H1 (cell line): ENCODE results near the gene PEX14. TPM values are rescaled to one million over a fixed set of nuclear protein-coding genes. Genes with fewer than 3 reads are reported as not detected.

Source experiments
- CTCF ChIA-PET: fragments of 300-600 bp; sonication (Branson Sonifier 250); formaldehyde crosslinking; loops from one replicate; lab custom pipeline; 2021; ENCODE audit not compliant: partially characterized antibody; lab: Charles Lee
- POLR2A ChIA-PET: fragments of 300-600 bp; sonication (Branson Sonifier 250); formaldehyde crosslinking; loops from one replicate; lab custom pipeline; 2021; ENCODE audit warnings: inconsistent platforms; ENCODE audit not compliant: partially characterized antibody; lab: Charles Lee
- DNase-seq, 2 experiments: peaks; one replicate each; pipeline versions ENCODE4 v3.0.0 to v3.0.0-alpha.2; 2010 to 2022; ENCODE audit warnings: low spot score in 2 of 2, low read depth in 1 of 2, mixed read lengths in 1 of 2
- FAIRE-seq: peaks from 2 replicates; lab custom pipeline; 2011; peaks lifted over from hg19 to GRCh38; lab: Jason Lieb, UNC
- H2AFZ ChIP-seq: 2 replicates; pipeline ENCODE4 v1.8.1; 2012; ENCODE audit warnings: low read length, inconsistent platforms
- H2AK5ac ChIP-seq: 2 replicates; pipeline ENCODE4 v1.6.1; 2013; ENCODE audit warnings: low read depth, low read length
- H2BK120ac ChIP-seq: replicated peaks from 2 replicates; pipeline ENCODE3; 2013; ENCODE audit warnings: low read depth, low read length, inconsistent platforms
- H2BK12ac ChIP-seq: 2 replicates; pipeline ENCODE4 v1.6.1; 2013; ENCODE audit warnings: low read depth, low read length
- H2BK15ac ChIP-seq: 2 replicates; pipeline ENCODE4 v1.6.1; 2013; ENCODE audit warnings: low read length
- H2BK20ac ChIP-seq: 2 replicates; pipeline ENCODE4 v1.6.1; 2013; ENCODE audit warnings: low read length
- H2BK5ac ChIP-seq: 2 replicates; pipeline ENCODE4 v1.6.1; 2013; ENCODE audit warnings: low read depth, low read length
- H3K14ac ChIP-seq: 2 replicates; pipeline ENCODE4 v1.6.1; 2013; ENCODE audit warnings: inconsistent platforms; ENCODE audit not compliant: insufficient read length
- H3K18ac ChIP-seq: 2 replicates; pipeline ENCODE4 v1.6.1; 2013; ENCODE audit warnings: low read length; ENCODE audit errors: extremely low read depth
- H3K23ac ChIP-seq: 2 replicates; pipeline ENCODE4 v1.6.1; 2013; ENCODE audit warnings: inconsistent platforms; ENCODE audit not compliant: insufficient read length
- H3K23me2 ChIP-seq: 2 replicates; pipeline ENCODE4 v1.6.1; 2013; ENCODE audit warnings: low read depth, low read length
- H3K27ac ChIP-seq: 2 replicates; pipeline ENCODE4 v1.6.1; 2011; ENCODE audit warnings: low read depth, low read length, inconsistent platforms
- H3K27me3 ChIP-seq, 4 experiments: replicated peaks in 1 of 4; 1 replicate in 1 of 4; 2 replicates in 3 of 4; pipeline versions ENCODE4 v1.6.1 to v1.8.1; 2011 to 2013; ENCODE audit warnings: low read length in 3 of 4, mild to moderate bottlenecking in 3 of 4, inconsistent platforms in 2 of 4, mixed read lengths in 2 of 4, moderate library complexity in 1 of 4; ENCODE audit not compliant: control insufficient read depth in 3 of 4, insufficient read depth in 3 of 4; ENCODE audit errors: extremely low read depth in 1 of 4
- H3K36me3 ChIP-seq, 4 experiments: 2 replicates each; pipeline versions ENCODE4 v1.6.1 to v1.8.1; 2011 to 2013; ENCODE audit warnings: mild to moderate bottlenecking in 4 of 4, low read length in 3 of 4, moderate library complexity in 2 of 4, control low read depth in 1 of 4, inconsistent platforms in 1 of 4; ENCODE audit not compliant: insufficient read depth in 4 of 4, control insufficient read depth in 2 of 4
- H3K4ac ChIP-seq: replicated peaks from 2 replicates; pipeline ENCODE3; 2013; ENCODE audit warnings: low read length, low read depth, mixed read lengths, inconsistent platforms; ENCODE audit not compliant: insufficient read length
- H3K4me1 ChIP-seq, 4 experiments: replicated peaks in 1 of 4; 1 replicate in 1 of 4; 2 replicates in 3 of 4; pipeline versions ENCODE4 v1.6.1 to v1.8.1; 2011 to 2013; ENCODE audit warnings: low read length in 3 of 4, inconsistent platforms in 2 of 4, mixed read lengths in 1 of 4; ENCODE audit not compliant: insufficient read depth in 4 of 4, control insufficient read depth in 3 of 4
- H3K4me2 ChIP-seq, 2 experiments: 2 replicates each; pipeline versions ENCODE4 v1.6.1 to v1.8.1; 2011 to 2013; ENCODE audit warnings: low read depth in 2 of 2, low read length in 2 of 2, control low read depth in 1 of 2, inconsistent platforms in 1 of 2, mild to moderate bottlenecking in 1 of 2; ENCODE audit not compliant: insufficient read depth in 1 of 2
- H3K4me3 ChIP-seq, 4 experiments: fragments of 200-600, 300-600 bp in 1 of 4; sonication (generic), shearing (Covaris generic), sonication (Bioruptor Twin) in 1 of 4; 2 replicates each; pipeline versions ENCODE4 v1.5.1 to v1.8.1; 2011 to 2016; ENCODE audit warnings: low read length in 4 of 4, low read depth in 3 of 4, control low read depth in 2 of 4, inconsistent platforms in 2 of 4, mild to moderate bottlenecking in 2 of 4, mixed read lengths in 1 of 4, moderate library complexity in 1 of 4; ENCODE audit not compliant: insufficient read depth in 2 of 4; ENCODE audit errors: extremely low read depth in 1 of 4
- H3K56ac ChIP-seq: replicated peaks from 2 replicates; pipeline ENCODE3; 2013; ENCODE audit warnings: low read depth, mild to moderate bottlenecking, mixed read lengths, low read length, inconsistent platforms; ENCODE audit not compliant: insufficient read length
- H3K79me1 ChIP-seq: 2 replicates; pipeline ENCODE4 v1.6.1; 2013; ENCODE audit warnings: low read depth, low read length, control low read depth
- H3K79me2 ChIP-seq, 2 experiments: 2 replicates each; pipeline versions ENCODE4 v1.6.1 to v1.8.1; 2012 to 2013; ENCODE audit warnings: low read length in 2 of 2, mild to moderate bottlenecking in 2 of 2, inconsistent platforms in 1 of 2; ENCODE audit not compliant: insufficient read depth in 2 of 2, control insufficient read depth in 1 of 2
- H3K9ac ChIP-seq, 4 experiments: replicated peaks in 1 of 4; 1 replicate in 1 of 4; 2 replicates in 3 of 4; pipeline versions ENCODE4 v1.6.1 to v1.8.1; 2011 to 2013; ENCODE audit warnings: low read depth in 3 of 4, low read length in 3 of 4, control low read depth in 2 of 4, mild to moderate bottlenecking in 2 of 4, moderate library complexity in 2 of 4, inconsistent platforms in 1 of 4; ENCODE audit errors: extremely low read depth in 1 of 4
- H3K9me3 ChIP-seq, 2 experiments: 2 replicates each; pipeline versions ENCODE4 v1.6.1 to v1.8.1; 2012 to 2013; ENCODE audit warnings: mild to moderate bottlenecking in 2 of 2, moderate library complexity in 2 of 2, control low read depth in 1 of 2, inconsistent platforms in 1 of 2, low read depth in 1 of 2, low read length in 1 of 2, mixed read lengths in 1 of 2; ENCODE audit not compliant: insufficient read depth in 2 of 2
- H4K20me1 ChIP-seq, 2 experiments: replicated peaks in 1 of 2; 2 replicates each; pipeline versions ENCODE3 to v1.8.1; 2011 to 2013; ENCODE audit warnings: inconsistent platforms in 2 of 2, low read length in 2 of 2, mild to moderate bottlenecking in 1 of 2; ENCODE audit not compliant: insufficient read depth in 2 of 2, control insufficient read depth in 1 of 2
- H4K5ac ChIP-seq: 2 replicates; pipeline ENCODE4 v1.6.1; 2013; ENCODE audit warnings: low read length, low read depth, mixed read lengths, inconsistent platforms; ENCODE audit not compliant: insufficient read length
- H4K8ac ChIP-seq: 2 replicates; pipeline ENCODE4 v1.8.0; 2013; ENCODE audit warnings: mild to moderate bottlenecking, moderate library complexity, low read length, inconsistent platforms; ENCODE audit not compliant: insufficient read depth; ENCODE audit errors: extremely low read depth
- H4K91ac ChIP-seq: replicated peaks from 2 replicates; pipeline ENCODE3; 2013; ENCODE audit warnings: low read length, mixed read lengths, inconsistent platforms; ENCODE audit not compliant: insufficient read length
- NRF1 ChIP-seq: IDR thresholded peaks from 2 replicates; pipeline ENCODE4 v1.6.1; 2011; ENCODE audit warnings: mild to moderate bottlenecking, low read depth, low read length, improper control_type of control experiment
- WGBS, 2 experiments: shearing (Covaris generic) in 1 of 2; methylation state at CpG; one replicate each; pipeline versions ENCODE4 v1.1.6 to v1.1.7; 2013 to 2015; ENCODE audit warnings: low lambda C conversion rate in 2 of 2, mixed read lengths in 2 of 2, inconsistent platforms in 1 of 2, low coverage in 1 of 2, missing lambda C conversion rate in 1 of 2; ENCODE audit not compliant: insufficient replicate concordance in 2 of 2, insufficient coverage in 1 of 2, insufficient read length in 1 of 2; ENCODE audit errors: extremely low coverage in 1 of 2, missing lambda C conversion rate in 1 of 2; 5-methylcytosine and 5-hydroxymethylcytosine counted together
- polyA plus RNA-seq, 7 experiments: library from polyadenylated mRNA; depleted of rRNA in 3 of 7; stranded (reverse) in 5 of 7; unstranded in 2 of 7; fragments of >200 nt in 5 of 7; fragments of 200-250 nt in 2 of 7; gene quantifications; 1 replicate in 5 of 7; 2 replicates in 1 of 7; 4 replicates in 1 of 7; pipeline versions ENCODE4 v1.2.1 to v1.2.3, GENCODE V29; 2011 to 2013; ENCODE audit warnings: missing spikeins in 2 of 7, mixed read lengths in 2 of 7
- total RNA-seq: library from RNA; stranded (reverse); fragmentation: NEBNext Ultra II Directional; extraction: Animal tissue kit (Norgen Biotek cat#: 25700); gene quantifications from 2 replicates; pipeline ENCODE4 v1.2.1, GENCODE V29; 2021
- TF ChIP-seq, protein P1 (sequence below): IDR thresholded peaks from 2 replicates; pipeline ENCODE4 v1.6.1; 2012; ENCODE audit warnings: low read length, inconsistent platforms

The PEX14 gene
- total and polyA plus RNA-seq, 2 of the 8 experiments (the other 6 are each of a cell fraction or from before 2014, with no cell fraction given): 13.0 to 19.8 TPM

DNA sequence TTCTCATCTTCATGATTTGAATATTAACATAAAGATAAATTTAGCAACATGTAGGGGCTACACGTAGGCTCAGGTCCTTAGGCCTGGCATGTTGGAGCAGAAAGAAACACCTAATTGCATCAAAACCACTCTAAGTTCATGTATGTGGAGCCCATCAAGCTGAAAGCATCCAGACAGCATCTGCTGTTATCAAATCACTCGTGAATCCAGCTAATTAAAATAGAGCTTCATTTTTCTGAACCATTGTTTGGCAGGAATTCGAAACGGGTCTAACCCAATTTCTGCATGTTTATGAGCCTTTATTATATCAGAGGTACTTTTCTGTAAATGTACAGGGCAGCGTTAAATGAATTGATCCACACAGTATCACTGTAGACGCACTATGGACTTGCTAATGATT is 45.7 kb downstream of the PEX14 start:
- no peak overlapping the region for H4K5ac ChIP-seq
- H3K14ac ChIP-seq: no peak overlapping the region
- H2BK12ac ChIP-seq: no peak overlapping the region
- ChIA-PET POLR2A (no interaction called here), CTCF (interaction anchor here (0.7 to 9.4 kb wide), 8 partner anchors 9 to 120 kb away, joined by 3 to 58 read pairs (median 3); no protein-coding TSS in a partner anchor)
- H3K23me2 ChIP-seq: no peaks in the 10 kb centered on the region; the same call in 1 of the 2 replicates
- WGBS, 2 experiments: 89% methylated on average over 6 of the region's 6 CpGs; no CpG with 5 or more reads in 1 of the 2 experiments
- peaks cover 10 to 16% (median 14%) of the 10 kb centered on the region in 4 experiments; a peak in 6 of 7 replicates for H3K4me1 ChIP-seq
- H4K20me1 ChIP-seq: peaks cover 0 to 4% of the 10 kb centered on the region in 2 experiments
- no peak overlapping the region for H3K9ac ChIP-seq
- H3K4me3 ChIP-seq: no peak overlapping the region
- no peak overlapping the region for H2BK15ac ChIP-seq
- H3K79me2 ChIP-seq: peaks cover 0 to 42% of the 10 kb centered on the region in 2 experiments; a peak in 2 of 4 replicates
- peaks cover 13% of the 10 kb centered on the region for H3K79me1 ChIP-seq
- no peaks in the 10 kb centered on the region for H3K36me3 ChIP-seq
- H3K27ac ChIP-seq: no peak overlapping the region
- no peak overlapping the region for H4K91ac ChIP-seq
- H2BK120ac ChIP-seq: no peak overlapping the region
- no peak overlapping the region for H2AFZ ChIP-seq
- no peaks in the 10 kb centered on the region for H3K9me3 ChIP-seq
- FAIRE-seq: no peak
- no peak overlapping the region for H2AK5ac ChIP-seq
- no peaks in the 10 kb centered on the region for H3K27me3 ChIP-seq
- H2BK20ac ChIP-seq: no peak overlapping the region
- no peak overlapping the region for H3K4ac ChIP-seq
- H3K23ac ChIP-seq: no peak overlapping the region
- H4K8ac ChIP-seq: no peak overlapping the region
- no peak overlapping the region for H3K4me2 ChIP-seq
- H3K56ac ChIP-seq: no peak overlapping the region
- TF ChIP-seq NRF1: no peak
- TF ChIP-seq, protein P1, sequence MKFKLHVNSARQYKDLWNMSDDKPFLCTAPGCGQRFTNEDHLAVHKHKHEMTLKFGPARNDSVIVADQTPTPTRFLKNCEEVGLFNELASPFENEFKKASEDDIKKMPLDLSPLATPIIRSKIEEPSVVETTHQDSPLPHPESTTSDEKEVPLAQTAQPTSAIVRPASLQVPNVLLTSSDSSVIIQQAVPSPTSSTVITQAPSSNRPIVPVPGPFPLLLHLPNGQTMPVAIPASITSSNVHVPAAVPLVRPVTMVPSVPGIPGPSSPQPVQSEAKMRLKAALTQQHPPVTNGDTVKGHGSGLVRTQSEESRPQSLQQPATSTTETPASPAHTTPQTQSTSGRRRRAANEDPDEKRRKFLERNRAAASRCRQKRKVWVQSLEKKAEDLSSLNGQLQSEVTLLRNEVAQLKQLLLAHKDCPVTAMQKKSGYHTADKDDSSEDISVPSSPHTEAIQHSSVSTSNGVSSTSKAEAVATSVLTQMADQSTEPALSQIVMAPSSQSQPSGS: no peak
- no peak overlapping the region for H3K18ac ChIP-seq
- no peak for DNase-seq
- H2BK5ac ChIP-seq: no peak overlapping the region
